Inflammatory macrophage treated with lipopolysaccharide for 1 hour (primary cell): ENCODE data around the gene HMG20B.

Experiments used
- DNase-seq, 2 donors: peaks; one replicate each; pipeline ENCODE4 v3.0.0-alpha.2; 2020 to 2022

The HMG20B gene

DNA sequence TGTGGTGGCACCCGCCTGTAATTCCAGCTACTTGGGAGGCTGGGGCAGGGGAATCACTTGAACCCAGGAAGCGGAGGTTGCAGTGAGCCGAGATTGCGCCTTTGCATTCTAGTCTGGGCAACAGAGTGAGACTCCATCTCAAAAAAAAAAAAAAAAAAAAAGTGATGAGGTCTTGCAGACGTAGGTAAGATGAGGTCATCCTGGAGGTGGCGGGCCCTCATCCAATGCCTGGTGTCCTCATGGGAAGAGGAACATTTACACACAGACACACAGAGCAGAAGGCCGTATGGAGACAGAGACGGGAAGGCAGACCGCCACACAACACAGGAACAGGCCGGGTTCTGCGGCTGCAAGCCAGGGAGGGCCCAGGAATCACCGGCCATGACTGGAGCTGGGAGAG lies 49.5 kb downstream of the HMG20B start:
- no peak for DNase-seq

DNA sequence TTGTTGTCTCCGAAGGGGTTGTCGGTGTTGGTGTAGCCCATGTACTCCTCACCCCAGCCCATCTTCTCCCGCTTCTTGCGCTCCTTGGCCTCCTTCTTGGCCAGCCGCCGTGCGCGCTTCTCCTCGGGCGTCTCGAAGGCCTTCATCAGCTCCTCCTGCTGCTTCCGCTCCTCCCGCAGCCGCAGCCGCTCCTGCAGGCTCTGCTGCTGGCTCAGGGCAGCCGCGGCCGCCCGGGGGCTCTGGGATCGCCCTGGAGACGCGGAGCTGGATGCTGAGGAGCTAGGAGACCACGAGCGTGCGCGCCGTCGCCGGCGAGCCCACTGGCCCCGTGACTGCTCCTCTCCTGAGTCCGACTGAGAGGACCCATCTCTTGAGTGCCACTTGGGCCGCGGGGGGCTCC lies 51.0 kb downstream of the HMG20B start:
- no peak for DNase-seq

DNA sequence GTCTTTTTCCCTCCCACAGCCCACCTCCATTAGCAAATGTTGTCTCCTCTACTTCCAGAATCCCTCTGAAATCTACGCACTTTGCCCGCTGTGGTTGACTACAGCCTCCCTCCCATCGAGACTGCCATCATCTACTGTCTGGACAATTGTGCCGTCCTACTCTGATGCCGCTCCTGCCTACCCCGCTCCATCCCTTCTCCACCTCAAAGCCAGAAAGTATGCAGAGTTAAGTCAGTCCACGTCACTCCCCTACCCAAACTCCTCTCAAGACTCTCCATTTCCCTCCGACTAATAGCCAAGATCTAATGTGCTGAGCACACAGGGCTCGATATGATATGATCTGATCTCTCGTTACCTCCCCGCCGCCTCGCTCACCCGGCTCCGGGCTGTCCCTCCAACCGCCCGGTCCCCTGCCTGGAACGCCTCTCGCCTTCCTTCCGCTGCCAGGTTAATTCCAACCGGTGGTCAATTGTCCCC lies 53.3 kb downstream of the HMG20B start:
- DNase-seq = peak in 1 of 2 donors; percentile 12

DNA sequence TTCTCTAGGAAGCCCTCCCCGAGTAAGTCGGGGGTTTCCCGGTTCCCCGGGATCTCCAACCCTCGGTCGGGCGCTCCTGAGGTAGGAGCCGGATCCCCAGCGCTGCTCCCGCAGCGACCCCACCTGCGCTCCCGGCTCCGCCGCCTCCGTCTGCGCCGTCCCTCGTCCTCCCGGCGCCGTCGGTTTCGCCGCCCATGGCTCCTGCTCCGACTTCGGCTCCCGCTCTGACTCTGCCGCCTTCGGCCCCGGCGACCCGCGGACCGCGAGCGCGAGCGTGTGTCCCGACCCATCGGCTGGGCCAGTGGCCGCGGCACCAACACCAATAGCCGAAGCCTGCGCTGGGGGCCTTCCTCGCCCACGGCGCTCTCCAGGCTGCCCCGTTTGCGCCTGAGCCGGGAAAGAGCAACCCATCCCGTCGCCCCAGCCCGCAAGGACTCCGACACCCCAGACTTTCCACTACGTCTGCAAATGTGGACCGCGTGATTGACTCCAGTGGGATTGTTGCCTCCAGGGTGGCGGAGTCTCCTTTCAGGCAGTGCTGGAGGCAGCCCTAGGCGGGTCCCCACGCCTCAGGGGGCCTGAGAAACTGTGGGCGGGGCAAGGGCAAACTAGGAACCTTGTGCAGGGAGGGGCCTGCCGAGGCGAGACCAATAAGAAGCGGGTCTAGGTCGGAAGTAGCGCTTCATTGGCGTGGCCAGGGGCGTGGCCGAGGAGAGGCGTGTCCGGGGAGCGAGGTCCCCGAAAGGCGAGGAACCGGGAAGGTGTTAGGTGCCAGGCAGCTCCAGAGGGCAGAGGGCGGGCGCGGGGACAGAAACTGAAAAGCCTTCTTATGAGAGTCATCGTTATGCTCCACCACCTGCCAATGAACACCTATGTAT lies 54.0 kb downstream of the HMG20B start, which contains the start of gene CACTIN:
TSS of gene CACTIN (minus strand) at position 318 of the 878 bp plus-strand sequence. CDS start at position 290, 28 bp downstream.
- DNase-seq = peak; percentile 99

DNA sequence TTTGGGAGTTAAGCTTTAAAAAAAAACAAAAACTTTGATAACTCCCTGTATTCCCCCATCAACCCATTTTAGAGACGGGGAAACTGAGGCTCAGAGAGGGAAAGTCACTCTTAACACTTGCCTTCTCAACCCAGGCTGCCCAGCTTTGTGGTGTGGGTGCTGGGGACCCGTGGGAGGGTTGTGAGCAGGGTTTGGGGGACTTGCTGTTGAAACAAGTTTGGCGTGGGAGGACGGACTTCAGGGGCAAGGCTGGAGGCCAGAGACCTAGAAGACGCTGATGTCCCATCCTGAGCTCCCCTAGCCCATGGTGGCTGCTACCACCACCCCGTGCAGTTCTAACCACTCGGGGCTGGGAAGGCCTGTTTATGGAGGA lies 54.6 kb downstream of the HMG20B start:
- DNase-seq = no peak
